ENCODE measurements around the gene PCED1A. TPM values are rescaled to one million over a fixed set of nuclear protein-coding genes. Genes with fewer than 3 reads are reported as not detected.

Gene PCED1A
- total RNA-seq, 1 donor from 2014 or later, result 53.2 TPM

GRCh38 chr20:2838170-2838797 lies 2.2 kb downstream of the PCED1A start:
- peaks cover 28% of the 10 kb centered on the region for H3K4me1 Mint-ChIP-seq
- no peaks in the 10 kb centered on the region for H3K9me3 Mint-ChIP-seq
- no peak for TF ChIP-seq CTCF (IDR thresholded peaks at IDR 0.05)
- ChIA-PET POLR2A (interaction anchor here (3.0 kb wide), 1 partner anchor 34 kb away, joined by 17 read pairs; the partner anchor contains the start of gene PTPRA), CTCF (no interaction called here)
- no peak for DNase-seq
- H3K27ac Mint-ChIP-seq, result peak overlapping the region; percentile 35
- no peaks in the 10 kb centered on the region for H3K27me3 Mint-ChIP-seq
- intact Hi-C loops (cut with micrococcal nuclease), result no loop called here
- no peak overlapping the region for H3K4me3 Mint-ChIP-seq
- ATAC-seq (ENCODE audit: low read depth), result no peak
- H3K36me3 Mint-ChIP-seq (ENCODE audit: low read depth), result peaks cover 13% of the 10 kb centered on the region

GRCh38 chr20:2837221-2837960 lies 3.1 kb downstream of the PCED1A start:
- CTCF ChIA-PET, result no interaction called here
- Mint-ChIP-seq H3K27ac (peak overlapping the region; percentile 35), H3K9me3 (no peaks in the 10 kb centered on the region), H3K4me1 (peaks cover 28% of the 10 kb centered on the region), H3K4me3 (no peak overlapping the region), H3K27me3 (no peaks in the 10 kb centered on the region), H3K36me3 (ENCODE audit: low read depth) (peaks cover 13% of the 10 kb centered on the region)
- TF ChIP-seq CTCF (IDR thresholded peaks at IDR 0.05), result no peak
- POLR2A ChIA-PET, result no interaction called here
- DNase-seq (no peak), ATAC-seq (ENCODE audit: low read depth) (no peak)
- intact Hi-C loops (cut with micrococcal nuclease), result no loop called here

GRCh38 chr20:2836035-2836434 lies 4.4 kb downstream of the PCED1A start:
- ChIA-PET POLR2A (no interaction called here), CTCF (no interaction called here)
- intact Hi-C loops (cut with micrococcal nuclease), result no loop called here
- no peaks in the 10 kb centered on the region for H3K27me3 Mint-ChIP-seq
- no peak for TF ChIP-seq CTCF (IDR thresholded peaks at IDR 0.05)
- no peaks in the 10 kb centered on the region for H3K9me3 Mint-ChIP-seq
- ATAC-seq (ENCODE audit: low read depth) (no peak), DNase-seq (no peak)
- no peak overlapping the region for H3K4me3 Mint-ChIP-seq
- no peak overlapping the region for H3K27ac Mint-ChIP-seq
- peaks cover 27% of the 10 kb centered on the region for H3K4me1 Mint-ChIP-seq
- peaks cover 13% of the 10 kb centered on the region for H3K36me3 Mint-ChIP-seq (ENCODE audit: low read depth)

DNA sequence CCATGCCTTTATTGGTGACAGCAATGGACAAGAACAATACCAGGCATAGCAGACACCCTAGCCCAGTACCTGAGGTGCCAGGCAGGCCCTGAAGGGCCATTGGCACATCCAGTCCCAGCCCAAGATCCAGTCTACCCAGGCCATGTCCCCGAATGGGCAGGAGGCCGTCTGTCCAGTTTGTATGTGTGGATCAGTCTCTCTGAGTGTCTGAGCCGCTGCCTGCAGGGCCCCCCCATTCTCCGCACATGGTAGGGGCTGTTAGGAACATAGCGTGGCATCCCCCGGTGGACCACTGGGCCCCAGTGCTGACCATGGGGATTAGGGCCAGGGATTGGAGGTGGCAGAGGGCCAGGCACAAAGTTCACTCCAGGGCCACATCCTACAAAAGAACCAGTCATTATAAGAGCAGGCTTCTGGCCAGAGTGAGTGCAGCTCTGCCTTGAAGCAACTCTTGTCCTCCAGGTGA lies 5.1 kb downstream of the PCED1A start:
- Mint-ChIP-seq H3K27ac (no peak overlapping the region), H3K36me3 (ENCODE audit: low read depth) (peaks cover 13% of the 10 kb centered on the region), H3K4me1 (peaks cover 26% of the 10 kb centered on the region), H3K4me3 (no peak overlapping the region), H3K9me3 (no peaks in the 10 kb centered on the region), H3K27me3 (no peaks in the 10 kb centered on the region)
- DNase-seq (no peak), ATAC-seq (ENCODE audit: low read depth) (no peak)
- POLR2A ChIA-PET, result no interaction called here
- no peak for TF ChIP-seq CTCF (IDR thresholded peaks at IDR 0.05)
- CTCF ChIA-PET, result no interaction called here
- intact Hi-C loops (cut with micrococcal nuclease), result no loop called here

DNA sequence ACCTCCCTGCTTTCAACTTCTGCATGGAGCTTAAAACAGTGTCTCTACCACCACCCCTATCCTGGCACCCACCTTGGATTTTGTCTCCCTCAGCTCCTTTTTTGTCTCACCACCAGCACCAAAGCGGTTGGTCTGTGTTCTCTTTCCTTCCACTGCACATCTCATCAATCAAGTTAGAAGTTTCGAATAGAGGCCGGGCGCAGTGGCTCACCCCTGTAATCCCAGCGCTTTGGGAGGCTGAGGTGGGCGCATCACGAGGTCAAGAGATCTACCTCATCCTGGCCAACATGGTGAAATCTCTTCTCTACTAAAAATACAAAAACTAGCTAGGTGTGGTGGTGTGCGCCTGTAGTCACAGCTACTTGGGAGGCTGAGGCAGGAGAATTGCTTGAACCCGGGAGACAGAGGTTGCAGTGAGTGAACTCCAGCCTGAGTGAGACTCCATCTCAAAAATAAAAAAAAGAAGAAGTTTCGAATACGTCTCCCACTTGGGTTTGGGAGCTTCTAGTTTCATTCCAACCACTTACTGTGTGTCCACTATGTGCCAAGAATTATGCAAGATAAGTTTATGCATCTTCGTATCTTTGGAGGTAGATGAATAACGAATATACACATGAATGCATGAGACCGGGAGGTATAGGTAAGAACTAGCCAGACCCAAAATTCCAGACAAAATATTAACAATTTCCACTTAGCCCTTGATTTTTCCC lies 5.9 kb downstream of the PCED1A start:
- peaks cover 13% of the 10 kb centered on the region for H3K36me3 Mint-ChIP-seq (ENCODE audit: low read depth)
- no peak overlapping the region for H3K27ac Mint-ChIP-seq
- ChIA-PET POLR2A (no interaction called here), CTCF (no interaction called here)
- H3K27me3 Mint-ChIP-seq, result no peaks in the 10 kb centered on the region
- H3K9me3 Mint-ChIP-seq, result no peaks in the 10 kb centered on the region
- ATAC-seq (ENCODE audit: low read depth), result no peak
- TF ChIP-seq CTCF (IDR thresholded peaks at IDR 0.05), result no peak
- H3K4me3 Mint-ChIP-seq, result no peak overlapping the region
- intact Hi-C loops (cut with micrococcal nuclease), result no loop called here
- H3K4me1 Mint-ChIP-seq, result peaks cover 23% of the 10 kb centered on the region
- no peak for DNase-seq
